Loucy (cell line): Measurements from ENCODE around the gene FAM50A.

Source experiments
- H2AFZ ChIP-seq: fragments of 200-600 bp; sonication (generic); 2 replicates; pipeline ENCODE4 v1.6.0; 2016; ENCODE audit warnings: antibody characterized with exemption, mild to moderate bottlenecking, low read length, moderate library complexity
- H3F3A ChIP-seq: fragments of 200-600 bp; 2 replicates; pipeline ENCODE4 v1.6.0; 2016; ENCODE audit warnings: antibody characterized with exemption, low read depth, mild to moderate bottlenecking
- H3K27me3 ChIP-seq: fragments of 200-600 bp; sonication (generic); 2 replicates; pipeline ENCODE4 v1.6.1; 2014; ENCODE audit warnings: low read length, mild to moderate bottlenecking; ENCODE audit not compliant: insufficient read depth, poor library complexity, severe bottlenecking
- H3K36me3 ChIP-seq: fragments of 200-600 bp; sonication (generic); 2 replicates; pipeline ENCODE4 v1.6.1; 2016; ENCODE audit warnings: low read length; ENCODE audit not compliant: insufficient read depth
- H3K4me1 ChIP-seq: fragments of 200-600 bp; sonication (generic); 2 replicates; pipeline ENCODE4 v1.5.1; 2014; ENCODE audit warnings: low read length, mild to moderate bottlenecking; ENCODE audit not compliant: insufficient read depth, poor library complexity, severe bottlenecking
- H3K4me2 ChIP-seq: fragments of 200-600 bp; sonication (generic); 2 replicates; pipeline ENCODE4 v1.6.0; 2014; ENCODE audit warnings: antibody characterized with exemption, low read length, low read depth, mild to moderate bottlenecking; ENCODE audit not compliant: poor library complexity, severe bottlenecking
- H3K4me3 ChIP-seq: fragments of 200-600 bp; sonication (generic); 2 replicates; pipeline ENCODE4 v1.5.1; 2014; ENCODE audit warnings: low read length, mild to moderate bottlenecking, mixed read lengths; ENCODE audit not compliant: poor library complexity, severe bottlenecking
- H3K79me2 ChIP-seq: fragments of 200-600 bp; sonication (generic); 2 replicates; pipeline ENCODE4 v1.6.1; 2014; ENCODE audit warnings: low read length; ENCODE audit not compliant: insufficient read depth
- H3K9ac ChIP-seq: fragments of 200-600 bp; sonication (generic); 2 replicates; pipeline ENCODE4 v1.6.0; 2014; ENCODE audit warnings: mild to moderate bottlenecking, low read depth, low read length, moderate library complexity; ENCODE audit not compliant: poor library complexity, severe bottlenecking
- H3K9me2 ChIP-seq: fragments of 200-600 bp; sonication (generic); replicated peaks from 2 replicates; pipeline ENCODE4 v1.6.1; 2016; ENCODE audit warnings: low read depth, low read length, mixed read lengths
- H3K9me3 ChIP-seq: fragments of 200-600 bp; sonication (generic); 2 replicates; pipeline ENCODE4 v1.6.1; 2014; ENCODE audit warnings: mild to moderate bottlenecking, antibody characterized with exemption, low read length, low read depth; ENCODE audit not compliant: insufficient read depth
- H4K20me1 ChIP-seq: fragments of 200-600 bp; sonication (generic); 2 replicates; pipeline ENCODE4 v1.6.0; 2014; ENCODE audit warnings: antibody characterized with exemption, low read length, mild to moderate bottlenecking; ENCODE audit not compliant: insufficient read depth, poor library complexity, severe bottlenecking
- CTCF ChIP-seq: fragments of 200-600 bp; sonication (generic); conservative IDR thresholded peaks from 2 replicates; pipeline ENCODE4 v1.5.1; 2014; ENCODE audit warnings: mild to moderate bottlenecking, antibody characterized with exemption, low read length
- EZH2phosphoT487 ChIP-seq: fragments of 200-600 bp; IDR thresholded peaks from 2 replicates; pipeline ENCODE4 v1.6.1; 2018; ENCODE audit warnings: antibody characterized with exemption, mild to moderate bottlenecking, moderate library complexity, borderline replicate concordance

Gene FAM50A

GRCh38 chrX:154486052-154486395 is 42.1 kb downstream of the FAM50A start:
- peaks cover 5% of the 10 kb centered on the region for H4K20me1 ChIP-seq
- no peaks in the 10 kb centered on the region for H3K9me2 ChIP-seq
- no peaks in the 10 kb centered on the region for H3K4me1 ChIP-seq
- H2AFZ ChIP-seq = no peak overlapping the region; the same call in 1 of the 2 replicates
- H3K79me2 ChIP-seq = peaks cover 44% of the 10 kb centered on the region
- H3K27me3 ChIP-seq = no peaks in the 10 kb centered on the region
- H3F3A ChIP-seq = no peaks in the 10 kb centered on the region
- H3K4me2 ChIP-seq = peak overlapping the region; percentile 85
- no peak for TF ChIP-seq EZH2phosphoT487
- TF ChIP-seq CTCF = no peak
- peak overlapping the region; percentile 79 for H3K4me3 ChIP-seq
- no peaks in the 10 kb centered on the region for H3K9me3 ChIP-seq
- H3K36me3 ChIP-seq = no peaks in the 10 kb centered on the region
- H3K9ac ChIP-seq = peak overlapping the region; percentile 85

- TF ChIP-seq CTCF (no peak), EZH2phosphoT487 (no peak)
- Histone ChIP-seq H3K9me3 (no peaks in the 10 kb centered on the region), H3K79me2 (peaks cover 44% of the 10 kb centered on the region), H3K4me2 (peak within 1 kb of the TSS; percentile 85), H4K20me1 (peaks cover 5% of the 10 kb centered on the region), H3F3A (no peaks in the 10 kb centered on the region), H3K4me3 (peak within 1 kb of the TSS; percentile 79), H3K27me3 (no peaks in the 10 kb centered on the region), H3K9ac (peak within 1 kb of the TSS; percentile 85), H3K9me2 (no peaks in the 10 kb centered on the region), H3K4me1 (no peaks in the 10 kb centered on the region), H2AFZ (peak within 1 kb of the TSS; percentile 64), H3K36me3 (no peaks in the 10 kb centered on the region)
These were observed 42.7 kb downstream of the FAM50A start, which contains the start of gene UBL4A for GRCh38 chrX:154486396-154487207. UBL4A (minus strand) TSS chrX:154486615; CDS start chrX:154486584, 31 bp downstream.

- Histone ChIP-seq H3K79me2 (peaks cover 44% of the 10 kb centered on the region), H3K9me3 (no peaks in the 10 kb centered on the region), H3K4me2 (peak overlapping the region; percentile 71), H4K20me1 (peaks cover 5% of the 10 kb centered on the region), H3F3A (no peaks in the 10 kb centered on the region), H3K4me1 (no peaks in the 10 kb centered on the region), H3K36me3 (no peaks in the 10 kb centered on the region), H2AFZ (no peak overlapping the region), H3K9ac (peak overlapping the region; percentile 61), H3K4me3 (peak overlapping the region; percentile 72), H3K9me2 (no peaks in the 10 kb centered on the region), H3K27me3 (no peaks in the 10 kb centered on the region)
- TF ChIP-seq EZH2phosphoT487 = no peak
- TF ChIP-seq CTCF = no peak
These were observed 43.8 kb downstream of the FAM50A start for GRCh38 chrX:154487518-154488290.
